HG02678 (cell line): ENCODE measurements around the gene ACOXL.
A peak's percentile ranks its signal among the peaks of the same experiment; 100 is the strongest.
"Not testable (repeated sequence)": the region's sequence is repeated elsewhere in the genome, so short reads cannot be mapped to it uniquely, and the experiment has no call there.

Experiments
- ATAC-seq: cut with Tn5 transposase; IDR thresholded peaks from one replicate; pipeline ENCODE4 v1.9.1; 2021; ENCODE audit warnings: mild to moderate bottlenecking, moderate library complexity; ENCODE audit not compliant: unreplicated experiment

Gene ACOXL

GRCh38 chr2:111031546-111032478 is 299.4 kb downstream of the ACOXL start:
- ATAC-seq = no peak

- no peak for ATAC-seq
Measured at GRCh38 chr2:111032721-111033429, 300.5 kb downstream of the ACOXL start.

GRCh38 chr2:111034146-111034545 is 301.8 kb downstream of the ACOXL start:
- ATAC-seq = no peak

DNA sequence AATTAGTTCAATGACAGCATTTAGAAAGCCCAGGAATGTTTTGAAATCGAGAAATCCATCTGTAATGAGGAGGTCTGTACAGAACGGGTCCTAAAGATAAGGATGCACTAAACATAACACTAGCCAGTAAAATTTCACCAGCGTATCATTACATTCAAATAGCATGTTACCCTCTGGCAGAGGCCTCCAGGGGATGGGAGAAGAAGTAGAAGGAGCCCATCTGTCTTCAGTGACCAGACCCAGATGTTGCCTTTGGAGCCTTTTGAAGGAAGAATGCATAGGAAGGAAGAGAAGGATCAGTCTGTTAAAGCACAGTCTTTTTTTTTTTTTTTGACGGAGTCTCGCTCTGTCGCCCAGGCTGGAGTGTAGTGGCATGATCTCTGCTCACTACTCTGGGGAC is 302.2 kb downstream of the ACOXL start:
- ATAC-seq = no peak

- peak; percentile 53 for ATAC-seq
Measured at GRCh38 chr2:111035830-111036441, 303.6 kb downstream of the ACOXL start.

DNA sequence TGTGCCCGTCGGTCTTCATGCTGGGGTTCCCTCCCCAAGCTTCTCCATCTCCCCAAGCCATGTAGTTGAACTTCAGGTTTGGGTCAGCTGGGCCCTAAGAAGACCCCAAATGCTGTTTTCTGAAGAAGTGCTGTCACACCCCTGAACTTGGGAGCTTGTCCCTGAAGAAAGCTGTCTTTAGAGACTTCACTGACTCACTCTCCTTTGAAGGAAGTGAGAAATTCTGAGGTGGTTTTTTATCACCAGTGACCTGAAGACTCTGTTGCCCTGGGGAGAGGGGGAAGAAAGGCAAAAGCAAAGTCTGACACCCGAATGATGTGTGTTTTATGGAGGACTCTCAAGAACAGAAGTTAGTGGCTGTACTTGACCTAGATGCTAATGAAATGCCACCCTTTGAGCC is 304.8 kb downstream of the ACOXL start:
- ATAC-seq = peak; percentile 45

DNA sequence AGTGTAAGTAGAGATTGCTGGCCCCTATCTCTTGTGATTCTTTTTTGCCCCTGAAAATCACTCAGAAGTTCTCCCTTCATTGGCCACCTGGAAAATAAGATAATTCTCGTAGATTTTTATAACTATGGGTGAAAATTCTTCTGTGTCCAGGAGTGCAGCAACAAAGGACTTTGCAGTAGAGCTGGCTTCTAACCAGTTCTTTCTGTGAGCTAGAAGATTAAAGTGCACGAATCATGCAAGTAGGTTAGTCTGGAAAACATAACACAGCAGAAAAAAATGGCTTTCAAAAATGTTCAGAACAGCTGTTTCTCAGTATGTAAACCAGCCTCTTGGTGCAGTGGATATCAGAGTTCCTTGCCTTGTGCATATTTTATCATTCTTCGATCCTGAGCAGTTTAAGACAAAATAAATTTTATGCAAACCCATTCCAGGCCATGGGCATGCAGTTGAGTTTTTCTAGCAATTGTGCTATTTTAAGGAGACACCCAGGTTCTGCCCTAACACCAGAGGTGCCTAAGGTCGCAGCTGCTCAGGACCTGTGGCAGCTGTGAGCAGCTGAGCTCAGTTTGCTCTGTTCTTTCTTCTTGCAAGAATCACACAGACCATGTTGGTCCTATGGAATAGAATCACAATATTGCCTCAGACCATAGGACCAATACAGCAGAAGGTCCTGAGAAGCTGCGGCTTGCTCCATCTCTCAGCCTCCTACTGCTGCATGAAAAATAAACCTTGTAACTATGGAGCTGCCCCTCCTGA is 307.4 kb downstream of the ACOXL start:
- no peak for ATAC-seq

DNA sequence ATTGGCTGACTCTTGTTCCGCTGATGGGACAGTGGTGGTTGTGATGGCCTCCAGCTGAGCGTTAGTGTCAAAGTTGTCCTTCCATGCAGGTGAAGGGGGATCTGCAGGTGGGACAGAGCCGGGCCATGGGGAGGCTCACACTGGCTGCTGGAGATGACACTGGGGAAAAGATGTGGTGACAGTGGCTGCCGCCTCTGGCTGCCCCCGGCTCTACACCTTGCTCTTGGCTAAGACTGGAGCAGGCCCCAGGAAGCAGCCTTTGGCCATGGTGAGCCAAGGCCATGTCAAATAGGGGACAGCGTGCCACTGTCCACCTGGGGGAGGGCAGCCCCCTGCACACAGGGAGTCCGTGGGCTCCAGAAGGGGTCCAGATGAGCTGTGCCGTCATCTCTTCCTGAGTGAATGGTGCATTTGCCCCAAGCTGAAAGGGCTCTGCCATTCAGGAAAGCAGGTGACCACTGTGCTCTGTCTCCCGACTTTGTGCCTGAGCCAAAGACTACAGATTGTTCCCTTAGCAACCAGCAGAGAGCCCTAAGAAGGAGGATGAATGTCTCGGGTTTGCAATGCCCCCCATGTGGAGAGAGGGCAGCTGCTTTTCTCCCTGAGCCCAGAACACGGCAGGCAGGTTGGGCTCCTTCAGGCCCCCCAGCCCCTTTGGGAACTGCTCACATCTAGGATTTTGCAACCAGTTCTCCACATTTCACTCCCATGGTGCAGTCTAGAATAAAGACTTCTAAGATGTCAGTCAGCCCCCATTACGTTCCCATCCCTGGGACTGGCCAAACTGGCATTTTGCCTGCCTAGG is 309.2 kb downstream of the ACOXL start:
- ATAC-seq = no peak

DNA sequence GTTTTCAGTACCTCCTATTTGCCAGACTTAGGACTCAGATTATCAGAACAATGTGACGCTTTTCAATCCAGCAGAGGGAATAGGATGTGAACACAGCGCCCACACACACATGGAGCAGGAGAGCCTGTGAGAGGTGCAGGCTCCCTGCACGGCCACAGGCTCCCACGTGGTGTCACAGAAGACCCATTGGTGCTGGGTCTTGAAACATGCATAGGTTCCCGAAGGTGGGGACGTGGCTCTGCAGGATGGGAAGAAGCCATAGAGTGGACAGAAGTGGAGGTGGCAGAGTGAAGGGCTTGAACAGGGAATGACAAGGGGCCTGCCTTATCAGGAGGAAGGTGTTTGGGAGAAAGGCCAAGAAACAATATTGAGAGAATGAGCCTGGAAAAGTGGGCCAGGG is 309.9 kb downstream of the ACOXL start:
- no peak for ATAC-seq

GRCh38 chr2:111042772-111043771 is 310.7 kb downstream of the ACOXL start:
- peak; percentile 77 for ATAC-seq

GRCh38 chr2:111044066-111044465 is 311.7 kb downstream of the ACOXL start:
- no peak for ATAC-seq

- ATAC-seq = not testable (repeated sequence)
Measured at GRCh38 chr2:111045236-111045635, 312.9 kb downstream of the ACOXL start.

- no peak for ATAC-seq
Measured at GRCh38 chr2:111045771-111046444, 313.5 kb downstream of the ACOXL start.

DNA sequence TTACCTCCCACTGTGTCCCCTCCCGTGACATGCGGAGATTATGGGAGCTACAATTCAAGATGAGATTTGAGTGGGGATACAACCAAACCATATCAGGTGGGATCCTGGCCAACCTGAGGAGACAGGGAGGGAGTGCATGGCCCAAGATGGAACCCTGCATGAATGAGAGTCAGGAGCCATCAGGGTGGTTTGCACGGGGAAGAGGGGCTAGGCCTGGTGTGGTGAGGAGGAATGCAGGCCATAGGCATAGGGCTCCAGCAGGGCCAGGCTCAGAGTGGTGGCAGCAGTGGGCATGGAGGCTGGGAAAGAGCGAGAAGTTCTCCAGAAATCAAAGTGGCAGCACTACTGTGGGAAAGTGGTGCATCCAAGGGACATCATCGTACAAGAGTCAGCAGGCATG is 314.3 kb downstream of the ACOXL start:
- ATAC-seq = no peak

DNA sequence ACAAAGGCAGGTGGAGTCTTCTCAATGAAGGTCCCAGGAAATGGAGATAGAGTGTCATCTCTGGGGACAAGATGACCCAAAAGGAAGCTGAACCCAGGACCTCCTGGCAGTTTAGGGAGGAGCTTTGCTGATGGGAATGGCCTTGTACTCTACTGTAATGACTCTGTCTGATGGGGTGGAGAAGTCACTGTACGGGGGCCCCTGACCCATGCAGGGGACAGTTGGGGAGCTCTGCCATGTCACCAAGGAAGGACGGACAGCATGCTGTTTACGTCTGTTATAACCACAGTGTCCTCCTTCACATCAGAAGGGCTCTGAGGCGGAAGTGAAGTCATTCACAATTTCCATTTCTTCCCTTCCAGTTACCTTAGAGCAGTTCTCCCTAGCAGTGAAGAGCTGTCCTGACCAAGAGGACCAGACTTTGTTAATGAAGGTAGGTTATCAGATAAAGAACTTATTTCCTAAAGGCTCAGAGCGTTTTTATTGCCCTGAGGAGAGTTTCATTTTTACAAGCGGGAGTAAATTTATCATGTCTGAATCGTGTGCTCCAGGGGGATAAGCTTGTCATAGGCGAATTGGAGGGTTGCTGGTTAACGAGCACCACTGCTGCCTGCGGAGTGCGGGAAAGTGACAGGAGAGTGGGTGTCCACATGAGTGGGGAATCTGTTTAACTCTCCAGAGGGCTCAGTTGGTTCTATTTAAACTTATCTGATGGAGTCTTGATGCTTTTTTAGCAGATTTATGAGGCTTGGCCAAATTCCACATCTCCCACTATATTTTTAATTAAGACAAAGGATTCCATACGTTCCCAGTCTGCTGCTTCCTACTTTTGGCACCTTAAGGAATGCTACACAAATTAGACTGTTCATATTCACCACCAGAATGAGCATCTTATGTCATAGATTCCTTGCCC is 316.7 kb downstream of the ACOXL start:
- ATAC-seq = no peak

GRCh38 chr2:111049792-111050640 is 317.6 kb downstream of the ACOXL start:
- ATAC-seq = peak; percentile 62
